Loucy (cell line): ENCODE data around the gene GRK6.

Source experiments
- EZH2phosphoT487 ChIP-seq: fragments of 200-600 bp; IDR thresholded peaks from 2 replicates; pipeline ENCODE4 v1.6.1; 2018; ENCODE audit warnings: antibody characterized with exemption, mild to moderate bottlenecking, moderate library complexity, borderline replicate concordance
- TF ChIP-seq, protein P1 (sequence below): fragments of 200-600 bp; sonication (generic); conservative IDR thresholded peaks from 2 replicates; pipeline ENCODE4 v1.5.1; 2014; ENCODE audit warnings: mild to moderate bottlenecking, antibody characterized with exemption, low read length

DNA sequence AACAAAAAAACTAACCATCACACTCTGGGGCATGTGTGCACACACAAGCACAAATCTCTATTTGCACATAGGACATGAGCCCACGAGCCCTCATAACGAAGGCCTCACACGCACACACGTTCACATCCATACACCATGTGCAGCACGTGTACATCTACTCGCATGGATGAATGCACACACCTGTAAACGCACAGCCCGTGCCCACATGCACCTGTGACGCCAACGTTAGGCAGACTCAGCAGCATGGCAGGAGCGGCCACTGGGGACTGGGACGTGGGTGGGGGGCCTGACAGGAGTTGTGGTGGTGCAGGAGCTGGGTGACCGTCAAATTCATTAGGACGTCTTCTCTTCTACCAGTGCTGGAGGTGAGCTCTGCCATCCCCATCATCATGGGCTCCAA, 39.1 kb upstream of the GRK6 start:
- TF ChIP-seq, protein P1, sequence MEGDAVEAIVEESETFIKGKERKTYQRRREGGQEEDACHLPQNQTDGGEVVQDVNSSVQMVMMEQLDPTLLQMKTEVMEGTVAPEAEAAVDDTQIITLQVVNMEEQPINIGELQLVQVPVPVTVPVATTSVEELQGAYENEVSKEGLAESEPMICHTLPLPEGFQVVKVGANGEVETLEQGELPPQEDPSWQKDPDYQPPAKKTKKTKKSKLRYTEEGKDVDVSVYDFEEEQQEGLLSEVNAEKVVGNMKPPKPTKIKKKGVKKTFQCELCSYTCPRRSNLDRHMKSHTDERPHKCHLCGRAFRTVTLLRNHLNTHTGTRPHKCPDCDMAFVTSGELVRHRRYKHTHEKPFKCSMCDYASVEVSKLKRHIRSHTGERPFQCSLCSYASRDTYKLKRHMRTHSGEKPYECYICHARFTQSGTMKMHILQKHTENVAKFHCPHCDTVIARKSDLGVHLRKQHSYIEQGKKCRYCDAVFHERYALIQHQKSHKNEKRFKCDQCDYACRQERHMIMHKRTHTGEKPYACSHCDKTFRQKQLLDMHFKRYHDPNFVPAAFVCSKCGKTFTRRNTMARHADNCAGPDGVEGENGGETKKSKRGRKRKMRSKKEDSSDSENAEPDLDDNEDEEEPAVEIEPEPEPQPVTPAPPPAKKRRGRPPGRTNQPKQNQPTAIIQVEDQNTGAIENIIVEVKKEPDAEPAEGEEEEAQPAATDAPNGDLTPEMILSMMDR: no peak
- TF ChIP-seq EZH2phosphoT487: no peak
